ENCODE data around the gene EFNA1. TPM values are rescaled to one million over a fixed set of nuclear protein-coding genes. Genes with fewer than 3 reads are reported as not detected.
A peak's percentile ranks its signal among the peaks of the same experiment; 100 is the strongest.

EFNA1 gene
- total RNA-seq (100 to 1,000 TPM in 1 of 2 donors, 10 to 100 TPM in 1; 58.6 to 180 TPM), polyA plus RNA-seq (100 to 1,000 TPM; 177 to 236 TPM)

DNA sequence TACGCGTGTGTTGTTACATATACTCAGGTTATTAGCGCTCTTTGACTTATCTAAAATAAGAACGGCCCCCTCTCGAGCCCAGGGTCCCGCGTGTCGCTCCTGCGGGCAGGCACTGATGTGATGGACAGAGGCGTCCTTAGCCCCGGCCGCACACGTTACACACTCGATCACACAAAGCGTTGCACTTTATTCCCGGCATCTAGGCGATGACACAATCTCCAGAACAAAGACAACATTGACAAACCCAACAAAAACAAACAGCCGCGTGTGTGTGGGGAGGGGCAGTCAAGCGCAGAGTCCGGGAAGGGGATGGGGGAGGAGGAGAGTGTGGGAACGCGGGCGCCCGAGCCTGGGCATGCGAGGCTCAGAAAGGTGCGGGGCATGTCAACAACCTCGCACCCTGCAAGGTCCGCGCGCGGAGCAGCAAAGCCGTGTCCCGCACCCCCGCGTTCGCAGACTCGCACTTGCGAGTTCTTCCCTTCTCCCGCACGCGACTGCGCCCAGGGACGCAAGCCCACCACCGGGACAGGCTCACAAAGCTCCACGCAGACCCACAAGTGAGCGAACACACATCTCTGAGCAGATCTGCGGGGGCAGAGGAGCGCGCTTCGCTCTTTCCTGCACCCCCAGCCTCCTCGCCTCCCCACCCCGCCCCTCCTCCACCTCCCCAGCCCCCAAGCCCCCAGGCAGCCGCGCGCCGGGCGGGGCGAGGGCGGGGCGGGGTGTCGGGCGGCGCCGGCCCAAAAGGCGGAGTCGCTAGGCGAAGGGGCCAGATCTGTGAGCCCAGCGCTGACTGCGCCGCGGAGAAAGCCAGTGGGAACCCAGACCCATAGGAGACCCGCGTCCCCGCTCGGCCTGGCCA is at the start of gene EFNA1:
Gene EFNA1, plus strand, starts transcription at position 772 of the 862 bp plus-strand sequence. CDS start 102 bp downstream, outside the sequence.
- TF ChIP-seq RXRA (IDR thresholded peaks at IDR 0.05), result peak; percentile 89 to 94
- TF ChIP-seq RAD21 (IDR thresholded peaks at IDR 0.05), result peak; percentile 51 to 52
- TF ChIP-seq SP1 (IDR thresholded peaks at IDR 0.05), result peak; percentile 96
- peak; percentile 95 for TF ChIP-seq TAF1 (conservative IDR thresholded peaks at IDR 0.05)
- TF ChIP-seq GABPA (IDR thresholded peaks at IDR 0.05 in 1 of 2, conservative IDR thresholded peaks at IDR 0.05 in 1 of 2), result no peak
- TF ChIP-seq, protein P1, sequence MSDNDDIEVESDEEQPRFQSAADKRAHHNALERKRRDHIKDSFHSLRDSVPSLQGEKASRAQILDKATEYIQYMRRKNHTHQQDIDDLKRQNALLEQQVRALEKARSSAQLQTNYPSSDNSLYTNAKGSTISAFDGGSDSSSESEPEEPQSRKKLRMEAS (IDR thresholded peaks at IDR 0.05), result peak; percentile 75
- TF ChIP-seq YY1 (IDR thresholded peaks at IDR 0.05), result peak; percentile 42
- TF ChIP-seq HNF4A (conservative IDR thresholded peaks at IDR 0.05), result peak; percentile 80 to 90
- TF ChIP-seq ZBTB33 (IDR thresholded peaks at IDR 0.05), result peak; percentile 62
- TF ChIP-seq HNF4G (IDR thresholded peaks at IDR 0.05), result peak; percentile 70
- TF ChIP-seq, protein P2, sequence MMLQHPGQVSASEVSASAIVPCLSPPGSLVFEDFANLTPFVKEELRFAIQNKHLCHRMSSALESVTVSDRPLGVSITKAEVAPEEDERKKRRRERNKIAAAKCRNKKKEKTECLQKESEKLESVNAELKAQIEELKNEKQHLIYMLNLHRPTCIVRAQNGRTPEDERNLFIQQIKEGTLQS (IDR thresholded peaks at IDR 0.05), result peak; percentile 77
- peak in 1 of 2 donors; percentile 71 for TF ChIP-seq JUND (IDR thresholded peaks at IDR 0.05)
- peak; percentile 90 for TF ChIP-seq FOXA2 (IDR thresholded peaks at IDR 0.05)
- TF ChIP-seq, protein P3, sequence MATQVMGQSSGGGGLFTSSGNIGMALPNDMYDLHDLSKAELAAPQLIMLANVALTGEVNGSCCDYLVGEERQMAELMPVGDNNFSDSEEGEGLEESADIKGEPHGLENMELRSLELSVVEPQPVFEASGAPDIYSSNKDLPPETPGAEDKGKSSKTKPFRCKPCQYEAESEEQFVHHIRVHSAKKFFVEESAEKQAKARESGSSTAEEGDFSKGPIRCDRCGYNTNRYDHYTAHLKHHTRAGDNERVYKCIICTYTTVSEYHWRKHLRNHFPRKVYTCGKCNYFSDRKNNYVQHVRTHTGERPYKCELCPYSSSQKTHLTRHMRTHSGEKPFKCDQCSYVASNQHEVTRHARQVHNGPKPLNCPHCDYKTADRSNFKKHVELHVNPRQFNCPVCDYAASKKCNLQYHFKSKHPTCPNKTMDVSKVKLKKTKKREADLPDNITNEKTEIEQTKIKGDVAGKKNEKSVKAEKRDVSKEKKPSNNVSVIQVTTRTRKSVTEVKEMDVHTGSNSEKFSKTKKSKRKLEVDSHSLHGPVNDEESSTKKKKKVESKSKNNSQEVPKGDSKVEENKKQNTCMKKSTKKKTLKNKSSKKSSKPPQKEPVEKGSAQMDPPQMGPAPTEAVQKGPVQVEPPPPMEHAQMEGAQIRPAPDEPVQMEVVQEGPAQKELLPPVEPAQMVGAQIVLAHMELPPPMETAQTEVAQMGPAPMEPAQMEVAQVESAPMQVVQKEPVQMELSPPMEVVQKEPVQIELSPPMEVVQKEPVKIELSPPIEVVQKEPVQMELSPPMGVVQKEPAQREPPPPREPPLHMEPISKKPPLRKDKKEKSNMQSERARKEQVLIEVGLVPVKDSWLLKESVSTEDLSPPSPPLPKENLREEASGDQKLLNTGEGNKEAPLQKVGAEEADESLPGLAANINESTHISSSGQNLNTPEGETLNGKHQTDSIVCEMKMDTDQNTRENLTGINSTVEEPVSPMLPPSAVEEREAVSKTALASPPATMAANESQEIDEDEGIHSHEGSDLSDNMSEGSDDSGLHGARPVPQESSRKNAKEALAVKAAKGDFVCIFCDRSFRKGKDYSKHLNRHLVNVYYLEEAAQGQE (IDR thresholded peaks at IDR 0.05), result peak; percentile 83
- no peak for TF ChIP-seq CTCF (IDR thresholded peaks at IDR 0.05; ENCODE audit: low read depth, low read length, missing input control)
- TF ChIP-seq NR2F2 (IDR thresholded peaks at IDR 0.05), result peak; percentile 16
- TF ChIP-seq EGR1 (IDR thresholded peaks at IDR 0.05; ENCODE audit: low read depth in 2 of 2), result peak; percentile 45 to 56
- TF ChIP-seq FOXA1 (IDR thresholded peaks at IDR 0.05), result peak; percentile 97
- DNase-seq (ENCODE audit: low spot score), result peak; percentile 75
- Histone ChIP-seq H3K27ac (ENCODE audit: low read depth in 1 of 2, low read length in 2 of 2) (peak within 1 kb of the TSS; percentile 99 to 100), H3K36me3 (ENCODE audit: control insufficient read depth in 4 of 4, insufficient read depth in 3 of 4, low read depth in 1 of 4, low read length in 3 of 4) (peaks cover 0 to 13% (median 11%) of the 10 kb centered on the region in 4 donors), H3K4me1 (ENCODE audit: control insufficient read depth in 4 of 4, insufficient read depth in 4 of 4, low read length in 3 of 4) (peaks cover 3 to 35% (median 22%) of the 10 kb centered on the region in 4 donors), H3K4me3 (ENCODE audit: low read depth in 1 of 3, low read length in 3 of 3) (peak within 1 kb of the TSS; percentile 62 to 99 (median 93)), H3K9me3 (ENCODE audit: control insufficient read depth in 4 of 4, low read length in 3 of 4) (no peaks in the 10 kb centered on the region), H3K27me3 (ENCODE audit: control insufficient read depth in 4 of 4, insufficient read depth in 4 of 4, low read length in 3 of 4) (no peaks in the 10 kb centered on the region), H3K9ac (ENCODE audit: low read depth in 1 of 2, low read length in 2 of 2) (peak within 1 kb of the TSS; percentile 99 to 100)
- WGBS, result under 1% methylated on average over 76 of the region's 76 CpGs

Measured in liver (tissue), 9 donors.